Measurements from ENCODE around the gene ADH4. TPM values are rescaled to one million over a fixed set of nuclear protein-coding genes. Genes with fewer than 3 reads are reported as not detected.
"Not testable (repeated sequence)": the region's sequence is repeated elsewhere in the genome, so short reads cannot be mapped to it uniquely, and the experiment has no call there.

ADH4 gene
- not detected for polyA plus RNA-seq (2013, experiment 1 of 4)
- polyA plus RNA-seq (2013, experiment 2 of 4): not detected
- not detected for polyA plus RNA-seq (2013, experiment 3 of 4)
- not detected for polyA plus RNA-seq (2013, experiment 4 of 4)

DNA sequence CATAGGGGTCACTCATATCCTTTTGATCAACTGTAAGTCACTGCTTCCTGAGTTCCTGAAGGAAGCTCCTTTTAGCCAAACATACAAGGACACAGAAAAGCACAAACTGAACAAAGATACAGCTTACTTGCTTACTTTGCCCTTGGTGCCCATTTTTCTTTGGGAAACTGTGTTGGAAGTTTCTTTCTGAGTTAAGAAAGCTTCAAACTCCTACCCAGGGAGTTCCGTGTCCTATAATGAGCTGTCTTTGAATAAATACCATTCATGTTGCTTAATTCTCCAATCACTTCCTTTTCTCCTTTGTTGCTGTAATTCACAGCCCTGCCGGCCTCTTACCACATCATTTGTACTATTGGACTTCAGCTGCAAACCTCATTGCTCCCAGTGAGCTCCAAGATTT lies at the start of gene ADH4:
Gene ADH4 (minus strand): TSS at position 228 of the 400 bp plus-strand sequence. CDS start 75 bp downstream, at position 153.
- Histone ChIP-seq H3K36me3 (ENCODE audit: control insufficient read depth, insufficient read depth, low read length) (no peaks in the 10 kb centered on the region), H3K27me3 (ENCODE audit: control insufficient read depth, insufficient read depth, low read length, poor library complexity, severe bottlenecking) (no peaks in the 10 kb centered on the region), H3K4me1 (ENCODE audit: control insufficient read depth, insufficient read depth, low read length) (no peaks in the 10 kb centered on the region), H3K4me3 (ENCODE audit: insufficient read depth, low read depth, low read length) (no peak within 1 kb of the TSS), H3K27ac (ENCODE audit: insufficient read depth, low read depth, low read length, poor library complexity, severe bottlenecking) (no peak within 1 kb of the TSS), H3K9me3 (ENCODE audit: control insufficient read depth, low read length) (no peaks in the 10 kb centered on the region)
- WGBS, 2 experiments: 58 to 72% methylated on average over 2 of the region's 2 CpGs

DNA sequence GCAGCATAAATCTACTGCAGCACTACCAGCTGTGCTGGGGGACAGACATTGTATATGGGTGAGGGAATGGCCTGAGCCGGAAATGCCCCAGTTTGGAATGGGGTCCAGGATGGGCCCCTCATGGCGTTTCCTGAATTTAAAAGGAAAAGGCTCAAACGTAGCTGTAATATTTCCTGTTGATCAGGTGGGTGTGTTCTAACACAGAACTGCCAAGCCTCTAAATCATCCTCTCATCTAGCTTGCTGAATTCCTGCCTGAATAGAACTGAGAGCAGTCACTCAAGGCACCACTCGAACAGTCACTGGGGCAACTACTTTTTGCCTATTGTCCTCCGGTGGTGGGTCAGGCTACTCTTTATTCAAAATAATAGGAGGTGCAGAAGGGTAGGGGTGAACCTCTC lies 46.2 kb upstream of the ADH4 start:
- WGBS, 2 experiments: 90 to 98% methylated on average over 5 of the region's 5 CpGs
- H3K9me3 ChIP-seq (ENCODE audit: control insufficient read depth, low read length): no peaks in the 10 kb centered on the region
- no peaks in the 10 kb centered on the region for H3K4me1 ChIP-seq (ENCODE audit: control insufficient read depth, insufficient read depth, low read length)

DNA sequence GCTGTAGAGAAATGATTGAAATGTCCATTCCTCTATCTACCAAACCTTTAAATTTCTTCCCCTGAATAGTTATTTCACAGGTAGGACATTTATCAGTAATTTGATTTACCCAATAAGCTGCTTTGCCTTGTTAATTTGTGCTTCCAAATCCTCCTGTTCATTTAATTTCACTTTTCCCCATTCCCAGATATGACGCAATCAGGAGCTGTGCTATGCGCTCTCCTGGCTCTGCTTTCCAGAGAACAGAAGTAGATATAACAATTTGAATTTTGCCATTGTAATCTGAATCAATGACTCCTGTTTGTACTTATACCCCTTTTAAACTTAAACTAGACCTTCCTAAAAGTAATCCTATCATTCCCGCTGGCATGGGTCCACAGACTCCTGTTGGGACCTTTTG lies 45.8 kb upstream of the ADH4 start:
- 99 to 100% methylated on average over 3 of the region's 3 CpGs for WGBS, 2 experiments
- H3K9me3 ChIP-seq (ENCODE audit: control insufficient read depth, low read length); H3K27me3 ChIP-seq (ENCODE audit: control insufficient read depth, insufficient read depth, low read length, poor library complexity, severe bottlenecking); H3K4me1 ChIP-seq (ENCODE audit: control insufficient read depth, insufficient read depth, low read length); H3K36me3 ChIP-seq (ENCODE audit: control insufficient read depth, insufficient read depth, low read length); H3K4me3 ChIP-seq (ENCODE audit: insufficient read depth, low read depth, low read length); H3K27ac ChIP-seq (ENCODE audit: insufficient read depth, low read depth, low read length, poor library complexity, severe bottlenecking): not testable (repeated sequence)

More for the DNA sequence above, 46.2 kb upstream of the ADH4 start:
- Histone ChIP-seq H3K4me3 (ENCODE audit: insufficient read depth, low read depth, low read length) (no peak overlapping the region), H3K27ac (ENCODE audit: insufficient read depth, low read depth, low read length, poor library complexity, severe bottlenecking) (no peak overlapping the region), H3K27me3 (ENCODE audit: control insufficient read depth, insufficient read depth, low read length, poor library complexity, severe bottlenecking) (no peaks in the 10 kb centered on the region), H3K36me3 (ENCODE audit: control insufficient read depth, insufficient read depth, low read length) (no peaks in the 10 kb centered on the region)

DNA sequence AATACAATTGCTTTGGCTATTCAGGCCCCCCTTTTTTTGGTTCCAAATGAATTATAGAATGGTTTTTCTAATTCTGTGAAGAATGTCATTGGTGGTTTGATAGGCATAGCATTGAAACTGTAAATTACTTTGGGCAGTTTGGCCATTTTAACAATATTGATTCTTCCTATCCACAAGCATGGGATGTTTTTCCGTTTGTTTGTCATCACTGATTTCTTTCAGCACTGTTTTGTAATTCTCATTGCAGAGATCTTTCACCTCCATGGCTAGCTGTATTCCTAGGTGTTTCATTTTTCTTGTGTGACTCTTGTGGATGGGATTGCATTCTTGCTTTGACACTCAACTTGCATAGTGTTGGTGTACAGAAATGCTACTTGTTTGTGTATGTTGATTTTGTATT lies 41.9 kb upstream of the ADH4 start:
- Histone ChIP-seq H3K9me3 (ENCODE audit: control insufficient read depth, low read length) (no peaks in the 10 kb centered on the region), H3K4me1 (ENCODE audit: control insufficient read depth, insufficient read depth, low read length) (no peaks in the 10 kb centered on the region), H3K36me3 (ENCODE audit: control insufficient read depth, insufficient read depth, low read length) (no peaks in the 10 kb centered on the region), H3K27me3 (ENCODE audit: control insufficient read depth, insufficient read depth, low read length, poor library complexity, severe bottlenecking) (no peaks in the 10 kb centered on the region), H3K27ac (ENCODE audit: insufficient read depth, low read depth, low read length, poor library complexity, severe bottlenecking) (no peak overlapping the region), H3K4me3 (ENCODE audit: insufficient read depth, low read depth, low read length) (no peak overlapping the region)
- 89 to 95% methylated on average over 1 of the region's 1 CpG for WGBS, 2 experiments

DNA sequence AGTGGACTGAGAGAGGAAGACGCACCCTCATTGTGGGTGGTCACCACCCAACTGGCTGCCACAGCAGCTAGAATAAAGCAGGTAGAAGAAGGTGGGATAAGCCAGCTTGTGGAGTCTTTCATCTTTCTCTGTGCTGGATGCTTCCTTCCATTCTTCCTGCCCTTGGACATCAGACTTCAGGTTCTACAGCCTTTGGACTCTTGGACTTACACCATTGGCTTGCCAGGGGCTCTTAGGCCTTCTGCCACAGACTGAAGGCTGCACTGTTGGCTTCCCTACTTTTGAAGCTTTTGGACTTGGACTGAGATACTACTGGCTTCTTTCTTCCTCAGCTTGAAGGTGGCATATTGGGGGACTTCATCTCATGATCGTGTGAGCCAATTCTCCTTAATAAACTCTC lies 41.5 kb upstream of the ADH4 start:
- Histone ChIP-seq H3K36me3 (ENCODE audit: control insufficient read depth, insufficient read depth, low read length) (no peaks in the 10 kb centered on the region), H3K4me1 (ENCODE audit: control insufficient read depth, insufficient read depth, low read length) (no peaks in the 10 kb centered on the region), H3K9me3 (ENCODE audit: control insufficient read depth, low read length) (no peaks in the 10 kb centered on the region), H3K4me3 (ENCODE audit: insufficient read depth, low read depth, low read length) (no peak overlapping the region), H3K27me3 (ENCODE audit: control insufficient read depth, insufficient read depth, low read length, poor library complexity, severe bottlenecking) (no peaks in the 10 kb centered on the region), H3K27ac (ENCODE audit: insufficient read depth, low read depth, low read length, poor library complexity, severe bottlenecking) (no peak overlapping the region)
- WGBS, 2 experiments: 89 to 96% methylated on average over 2 of the region's 2 CpGs

DNA sequence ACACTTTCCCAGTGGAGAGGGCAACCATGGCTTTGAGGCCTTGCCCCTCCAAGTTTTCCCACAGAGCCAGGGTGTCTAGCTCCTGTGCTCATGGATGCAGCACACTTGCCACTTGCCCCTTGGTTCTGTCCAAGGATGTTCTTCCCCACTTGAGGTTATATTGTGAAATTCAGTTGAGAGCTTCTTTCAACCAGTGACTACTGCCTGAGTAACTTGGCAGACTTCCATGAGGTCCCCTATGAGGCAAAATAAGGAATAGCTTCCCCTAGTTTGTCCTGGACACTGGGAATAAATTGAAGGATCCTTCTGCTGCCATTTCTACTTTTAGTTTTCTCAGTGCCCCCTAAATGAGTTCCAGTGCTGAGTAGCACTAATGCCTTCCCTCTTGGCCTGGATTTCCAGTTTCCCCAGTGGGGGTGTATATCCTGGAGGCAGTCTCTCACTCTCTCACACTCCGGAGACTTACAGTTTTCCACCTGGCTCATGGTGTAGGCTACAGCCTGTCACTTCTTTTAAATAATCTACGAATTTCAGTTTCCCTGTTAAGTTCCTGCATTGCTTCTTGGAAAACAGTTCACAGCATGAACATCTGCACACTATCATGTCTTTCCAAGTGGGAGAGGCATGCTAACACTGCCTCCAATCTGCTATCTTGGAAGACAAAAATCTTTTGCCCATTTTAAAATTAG lies 36.4 kb upstream of the ADH4 start:
- no peaks in the 10 kb centered on the region for H3K4me1 ChIP-seq (ENCODE audit: control insufficient read depth, insufficient read depth, low read length)
- H3K36me3 ChIP-seq (ENCODE audit: control insufficient read depth, insufficient read depth, low read length): no peaks in the 10 kb centered on the region
- no peak overlapping the region for H3K4me3 ChIP-seq (ENCODE audit: insufficient read depth, low read depth, low read length)
- no peak overlapping the region for H3K27ac ChIP-seq (ENCODE audit: insufficient read depth, low read depth, low read length, poor library complexity, severe bottlenecking)
- H3K27me3 ChIP-seq (ENCODE audit: control insufficient read depth, insufficient read depth, low read length, poor library complexity, severe bottlenecking): no peaks in the 10 kb centered on the region
- no peaks in the 10 kb centered on the region for H3K9me3 ChIP-seq (ENCODE audit: control insufficient read depth, low read length)
- WGBS, 2 experiments: 91 to 95% methylated on average over 2 of the region's 2 CpGs

DNA sequence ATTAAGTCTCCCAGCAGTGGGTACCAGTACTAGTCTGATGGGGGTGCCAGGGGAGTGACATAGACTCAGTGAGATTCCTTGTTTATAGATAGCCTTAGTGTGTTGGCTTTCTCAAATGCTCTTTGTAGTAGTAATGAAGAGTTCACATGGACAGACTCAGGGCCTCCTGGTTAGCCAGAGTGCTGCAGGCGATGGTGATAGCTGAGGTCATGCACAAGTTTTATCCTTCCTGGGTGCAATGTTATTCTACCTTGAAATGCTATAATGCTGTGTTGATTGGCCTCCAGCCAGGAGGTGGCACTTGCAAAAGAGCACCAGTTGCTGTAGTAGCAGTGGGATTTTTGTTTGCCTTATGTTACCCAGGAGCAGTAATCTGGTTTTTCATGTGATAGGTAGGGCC lies 35.5 kb upstream of the ADH4 start:
- Histone ChIP-seq H3K4me1 (ENCODE audit: control insufficient read depth, insufficient read depth, low read length) (no peaks in the 10 kb centered on the region), H3K4me3 (ENCODE audit: insufficient read depth, low read depth, low read length) (no peak overlapping the region), H3K27me3 (ENCODE audit: control insufficient read depth, insufficient read depth, low read length, poor library complexity, severe bottlenecking) (no peaks in the 10 kb centered on the region), H3K27ac (ENCODE audit: insufficient read depth, low read depth, low read length, poor library complexity, severe bottlenecking) (no peak overlapping the region), H3K36me3 (ENCODE audit: control insufficient read depth, insufficient read depth, low read length) (no peaks in the 10 kb centered on the region), H3K9me3 (ENCODE audit: control insufficient read depth, low read length) (no peaks in the 10 kb centered on the region)
- 91 to 100% methylated on average over 1 of the region's 1 CpG for WGBS, 2 experiments

DNA sequence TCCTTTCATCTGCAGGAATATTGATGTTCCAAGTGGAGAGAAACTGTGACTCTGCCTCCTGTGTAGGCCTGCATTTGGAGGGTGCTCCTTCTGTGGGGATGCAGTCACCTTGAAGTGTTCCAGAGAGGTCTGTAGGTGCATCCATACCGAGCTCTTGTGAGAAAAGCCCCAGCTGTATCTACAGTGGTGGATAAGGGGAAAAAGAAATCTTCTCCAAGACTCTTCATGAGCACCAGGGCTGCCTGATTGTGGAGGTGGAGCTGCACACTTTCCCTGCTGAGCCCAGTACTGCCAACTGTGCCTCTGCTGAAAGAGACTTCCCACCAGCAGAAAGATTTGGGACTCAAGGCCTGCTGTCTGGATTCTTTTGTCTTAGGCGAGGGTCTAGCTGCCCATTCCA lies 35.1 kb upstream of the ADH4 start:
- H3K4me1 ChIP-seq (ENCODE audit: control insufficient read depth, insufficient read depth, low read length): no peaks in the 10 kb centered on the region
- no peaks in the 10 kb centered on the region for H3K36me3 ChIP-seq (ENCODE audit: control insufficient read depth, insufficient read depth, low read length)
- H3K4me3 ChIP-seq (ENCODE audit: insufficient read depth, low read depth, low read length): no peak overlapping the region
- 83 to 91% methylated on average over 1 of the region's 2 CpGs for WGBS, 2 experiments
- H3K9me3 ChIP-seq (ENCODE audit: control insufficient read depth, low read length): no peaks in the 10 kb centered on the region
- H3K27me3 ChIP-seq (ENCODE audit: control insufficient read depth, insufficient read depth, low read length, poor library complexity, severe bottlenecking): no peaks in the 10 kb centered on the region
- H3K27ac ChIP-seq (ENCODE audit: insufficient read depth, low read depth, low read length, poor library complexity, severe bottlenecking): no peak overlapping the region

DNA sequence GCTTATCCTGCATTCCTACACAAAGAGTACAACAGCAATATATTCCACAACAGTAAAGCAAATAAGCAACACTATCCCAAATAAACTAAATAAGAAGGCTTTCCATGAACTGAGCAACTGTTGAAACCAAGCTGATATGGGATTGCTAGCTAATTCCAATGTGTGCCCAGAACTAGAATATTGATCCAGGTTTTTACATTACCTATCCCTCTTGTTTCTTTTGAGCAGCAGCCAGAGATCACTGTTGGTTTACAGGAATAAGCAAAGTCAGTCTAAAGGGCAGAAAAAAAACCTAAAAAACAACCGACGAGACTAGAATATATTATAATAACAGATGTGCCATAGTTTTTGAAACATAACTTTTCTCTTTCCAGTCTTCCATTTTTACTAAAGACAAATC lies 22.4 kb upstream of the ADH4 start:
- Histone ChIP-seq H3K36me3 (ENCODE audit: control insufficient read depth, insufficient read depth, low read length) (no peaks in the 10 kb centered on the region), H3K4me1 (ENCODE audit: control insufficient read depth, insufficient read depth, low read length) (no peaks in the 10 kb centered on the region), H3K9me3 (ENCODE audit: control insufficient read depth, low read length) (no peaks in the 10 kb centered on the region), H3K27me3 (ENCODE audit: control insufficient read depth, insufficient read depth, low read length, poor library complexity, severe bottlenecking) (no peaks in the 10 kb centered on the region), H3K4me3 (ENCODE audit: insufficient read depth, low read depth, low read length) (no peak overlapping the region), H3K27ac (ENCODE audit: insufficient read depth, low read depth, low read length, poor library complexity, severe bottlenecking) (no peak overlapping the region)
- WGBS, 2 experiments: 76% methylated on average over 2 of the region's 2 CpGs; no CpG with 5 or more reads in 1 of the 2 experiments

DNA sequence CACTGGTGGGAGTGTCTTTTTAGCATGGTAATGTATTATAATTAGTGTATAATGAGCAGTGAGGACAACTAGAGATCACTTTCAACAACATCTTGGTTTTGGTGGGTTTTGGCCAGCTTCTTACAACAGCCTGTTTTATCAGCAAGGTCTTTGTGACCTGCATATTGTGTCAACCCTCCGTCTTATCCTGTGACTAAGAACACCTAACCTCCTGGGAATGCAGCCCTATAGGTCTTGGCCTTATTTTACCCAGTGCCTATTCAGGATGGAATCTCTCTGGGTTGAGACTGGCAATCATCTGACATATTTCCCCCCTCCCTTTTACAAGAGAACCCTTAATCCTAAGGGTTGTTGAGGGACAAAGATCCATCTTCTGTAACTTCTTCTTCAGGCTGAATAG lies 21.9 kb upstream of the ADH4 start:
- no peaks in the 10 kb centered on the region for H3K4me1 ChIP-seq (ENCODE audit: control insufficient read depth, insufficient read depth, low read length)
- no peaks in the 10 kb centered on the region for H3K27me3 ChIP-seq (ENCODE audit: control insufficient read depth, insufficient read depth, low read length, poor library complexity, severe bottlenecking)
- H3K36me3 ChIP-seq (ENCODE audit: control insufficient read depth, insufficient read depth, low read length): no peaks in the 10 kb centered on the region
- H3K27ac ChIP-seq (ENCODE audit: insufficient read depth, low read depth, low read length, poor library complexity, severe bottlenecking): no peak overlapping the region
- no peaks in the 10 kb centered on the region for H3K9me3 ChIP-seq (ENCODE audit: control insufficient read depth, low read length)
- H3K4me3 ChIP-seq (ENCODE audit: insufficient read depth, low read depth, low read length): no peak overlapping the region
- 93 to 95% methylated on average over 1 of the region's 1 CpG for WGBS, 2 experiments
